ENCODE measurements around the gene ZNF639.

ZNF639 gene

GRCh38 chr3:179347345-179348194, 24.7 kb downstream of the ZNF639 start, which contains the start of gene MFN1:
TSS of gene MFN1 (plus strand) at chr3:179347709. CDS start at chr3:179348852, 1,143 bp downstream.
- TF ChIP-seq SIN3A (IDR thresholded peaks at IDR 0.05; ENCODE audit: borderline replicate concordance, insufficient read depth, low read length) = peak; percentile 75; the same call in 1 of the 2 replicates
- TF ChIP-seq POLR2AphosphoS5 (IDR thresholded peaks at IDR 0.05; ENCODE audit: low read depth, low read length) = peak; percentile 69
- TF ChIP-seq REST (IDR thresholded peaks at IDR 0.05; ENCODE audit: insufficient read depth in 1 of 2, low read depth in 2 of 2, low read length in 2 of 2) = no peak
- TF ChIP-seq TAF1 (IDR thresholded peaks at IDR 0.05; ENCODE audit: borderline replicate concordance, insufficient read depth, low read length) = peak; percentile 74; the same call in 1 of the 2 replicates
- peak; percentile 6 for TF ChIP-seq FOXP2 (optimal IDR thresholded peaks at IDR 0.05; ENCODE audit: borderline replicate concordance, extremely low read depth, extremely low read length, insufficient read depth)

- TF ChIP-seq POLR2AphosphoS5 (IDR thresholded peaks at IDR 0.05; ENCODE audit: low read depth, low read length) (no peak), FOXP2 (optimal IDR thresholded peaks at IDR 0.05; ENCODE audit: borderline replicate concordance, extremely low read depth, extremely low read length, insufficient read depth) (no peak), REST (IDR thresholded peaks at IDR 0.05; ENCODE audit: insufficient read depth in 1 of 2, low read depth in 2 of 2, low read length in 2 of 2) (no peak), SIN3A (IDR thresholded peaks at IDR 0.05; ENCODE audit: borderline replicate concordance, insufficient read depth, low read length) (no peak), TAF1 (IDR thresholded peaks at IDR 0.05; ENCODE audit: borderline replicate concordance, insufficient read depth, low read length) (no peak)
These were observed 25.6 kb downstream of the ZNF639 start for GRCh38 chr3:179348325-179349013.

GRCh38 chr3:179355996-179356395, 33.2 kb downstream of the ZNF639 start:
- TF ChIP-seq TAF1 (IDR thresholded peaks at IDR 0.05; ENCODE audit: borderline replicate concordance, insufficient read depth, low read length) (no peak), POLR2AphosphoS5 (IDR thresholded peaks at IDR 0.05; ENCODE audit: low read depth, low read length) (no peak), REST (IDR thresholded peaks at IDR 0.05; ENCODE audit: insufficient read depth in 1 of 2, low read depth in 2 of 2, low read length in 2 of 2) (no peak), FOXP2 (optimal IDR thresholded peaks at IDR 0.05; ENCODE audit: borderline replicate concordance, extremely low read depth, extremely low read length, insufficient read depth) (no peak), SIN3A (IDR thresholded peaks at IDR 0.05; ENCODE audit: borderline replicate concordance, insufficient read depth, low read length) (no peak)

GRCh38 chr3:179363332-179363731, 40.5 kb downstream of the ZNF639 start:
- no peak for TF ChIP-seq FOXP2 (optimal IDR thresholded peaks at IDR 0.05; ENCODE audit: borderline replicate concordance, extremely low read depth, extremely low read length, insufficient read depth)
- TF ChIP-seq REST (IDR thresholded peaks at IDR 0.05; ENCODE audit: insufficient read depth in 1 of 2, low read depth in 2 of 2, low read length in 2 of 2) = no peak
- TF ChIP-seq TAF1 (IDR thresholded peaks at IDR 0.05; ENCODE audit: borderline replicate concordance, insufficient read depth, low read length) = no peak
- no peak for TF ChIP-seq POLR2AphosphoS5 (IDR thresholded peaks at IDR 0.05; ENCODE audit: low read depth, low read length)
- no peak for TF ChIP-seq SIN3A (IDR thresholded peaks at IDR 0.05; ENCODE audit: borderline replicate concordance, insufficient read depth, low read length)

All from PFSK-1 (cell line).